Articular chondrocyte of knee joint (primary cell): ENCODE measurements around the gene BCDIN3D. TPM values are rescaled to one million over a fixed set of nuclear protein-coding genes. Genes with fewer than 3 reads are reported as not detected.

Experiments
- total RNA-seq: library from RNA; depleted of rRNA; stranded (reverse); fragments of >200 nt; gene quantifications from 2 replicates; pipeline ENCODE4 v1.2.3, GENCODE V29; 2012

BCDIN3D gene, protein sequence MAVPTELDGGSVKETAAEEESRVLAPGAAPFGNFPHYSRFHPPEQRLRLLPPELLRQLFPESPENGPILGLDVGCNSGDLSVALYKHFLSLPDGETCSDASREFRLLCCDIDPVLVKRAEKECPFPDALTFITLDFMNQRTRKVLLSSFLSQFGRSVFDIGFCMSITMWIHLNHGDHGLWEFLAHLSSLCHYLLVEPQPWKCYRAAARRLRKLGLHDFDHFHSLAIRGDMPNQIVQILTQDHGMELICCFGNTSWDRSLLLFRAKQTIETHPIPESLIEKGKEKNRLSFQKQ
- 5.0 and 5.1 TPM in 2 replicates for total RNA-seq

DNA sequence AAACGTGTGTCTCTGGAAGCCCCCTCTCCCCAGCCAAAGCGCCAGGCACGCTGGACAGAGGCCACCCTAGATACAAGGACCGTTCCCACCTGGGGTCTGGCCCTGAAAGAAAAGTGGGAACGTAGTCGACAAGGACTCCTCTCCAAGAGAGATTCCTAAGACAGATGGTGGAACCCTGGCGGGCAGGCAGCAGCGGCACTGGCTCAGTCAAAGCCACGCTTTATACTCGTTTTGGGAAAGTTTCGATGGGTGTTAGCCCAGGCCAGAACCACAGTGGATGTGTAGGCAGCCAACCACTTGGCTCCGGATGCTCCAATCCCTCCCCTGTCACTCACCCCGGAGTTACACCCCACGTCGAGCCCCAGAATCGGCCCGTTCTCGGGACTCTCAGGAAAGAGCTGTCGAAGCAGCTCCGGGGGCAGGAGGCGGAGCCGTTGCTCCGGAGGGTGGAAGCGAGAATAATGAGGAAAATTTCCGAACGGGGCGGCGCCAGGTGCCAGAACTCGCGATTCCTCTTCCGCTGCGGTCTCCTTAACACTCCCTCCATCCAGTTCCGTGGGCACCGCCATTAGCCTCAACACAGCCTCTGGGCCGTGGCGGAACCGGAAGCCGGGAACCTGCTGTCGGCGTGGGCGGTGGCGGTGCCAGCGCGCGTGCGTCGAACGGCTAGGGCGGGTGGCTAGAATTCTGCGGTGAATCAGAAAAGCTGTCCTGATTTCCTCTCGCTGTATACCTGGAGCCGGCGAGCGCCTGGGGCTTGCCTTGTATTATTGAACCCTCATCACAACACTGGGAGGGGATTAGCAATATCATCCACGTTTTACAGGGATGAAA, at the start of gene BCDIN3D:
Gene BCDIN3D, minus strand, starts transcription at position 588 of the 834 bp plus-strand sequence. Its CDS starts 19 bp downstream, at position 569.

DNA sequence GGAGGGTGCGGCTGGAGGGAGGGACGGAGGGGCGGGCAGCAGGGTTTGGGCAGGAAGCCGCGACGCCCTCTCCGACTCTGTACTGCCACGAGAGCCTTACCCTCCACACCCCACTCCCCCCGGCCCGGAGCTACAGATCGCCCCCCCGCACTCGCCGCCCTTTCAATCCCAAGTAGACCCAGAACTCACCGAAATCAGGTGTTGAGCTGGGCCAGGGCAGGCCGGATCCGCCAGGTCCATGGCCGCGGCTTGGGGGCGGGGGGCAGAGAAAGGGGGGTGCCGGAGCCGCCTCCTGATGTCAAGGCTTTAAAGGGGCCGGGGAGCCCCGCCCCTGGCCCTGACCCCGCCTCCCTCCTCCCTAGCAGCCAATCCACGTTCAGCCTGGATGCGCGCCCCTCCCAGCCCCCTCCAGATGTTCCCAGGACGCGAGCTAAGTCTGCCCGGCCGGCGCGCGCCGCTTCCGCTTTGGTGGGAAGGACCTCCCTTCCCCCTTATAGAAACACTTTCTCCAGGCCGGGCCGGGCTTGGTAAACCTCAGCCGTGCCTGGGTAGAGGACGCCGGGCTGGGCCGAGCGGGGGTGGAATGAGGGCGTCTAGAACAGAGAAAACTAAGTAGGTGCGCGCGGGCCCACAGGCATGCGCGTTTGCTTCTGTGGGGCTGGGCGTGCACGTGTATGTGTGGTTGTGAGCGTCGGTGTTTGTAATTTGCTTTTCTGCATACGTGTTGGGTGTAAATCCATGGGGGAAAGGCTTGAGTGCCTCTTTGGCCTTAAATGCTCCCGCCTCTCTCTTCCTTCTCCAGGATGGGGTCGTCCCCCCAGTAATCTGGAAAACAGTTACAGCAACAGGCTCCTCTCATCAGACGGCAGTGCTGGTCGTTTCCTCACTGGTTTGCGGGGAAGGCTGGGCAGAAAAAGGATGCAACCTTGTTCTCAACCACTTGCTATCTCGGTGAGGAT, 14.5 kb downstream of the BCDIN3D start, which contains the start of gene NCKAP5L:
Gene NCKAP5L, minus strand, starts transcription at position 281 of the 959 bp plus-strand sequence. CDS start 24,369 bp downstream, outside the sequence.

Other genes starting within 250 kb of the BCDIN3D start
- gene FAM186B, start 237.5 kb downstream of the BCDIN3D start, total RNA-seq = 0.39 and 0.54 TPM in 2 replicates
- gene PRPF40B, start 219.5 kb downstream of the BCDIN3D start, total RNA-seq = 8.4 and 9.7 TPM in 2 replicates
- 18.6 and 20.9 TPM in 2 replicates for gene FMNL3, start 135.7 kb downstream of the BCDIN3D start, total RNA-seq
- 588 and 616 TPM in 2 replicates for gene TMBIM6, start 101.5 kb downstream of the BCDIN3D start, total RNA-seq
- gene NCKAP5L, start 14.7 kb downstream of the BCDIN3D start, total RNA-seq = 21.6 and 21.7 TPM in 2 replicates
- 3.0 and 5.2 TPM in 2 replicates for gene FAIM2, start 60.8 kb upstream of the BCDIN3D start, total RNA-seq
- gene AQP2, start 107.6 kb upstream of the BCDIN3D start, total RNA-seq = not detected in 2 replicates
- 0.13 TPM in 1 of 2 replicates, not detected in the other for gene AQP5, start 118.8 kb upstream of the BCDIN3D start, total RNA-seq
- not detected in 2 replicates for gene AQP6, start 129.8 kb upstream of the BCDIN3D start, total RNA-seq
- gene RACGAP1, start 182.4 kb upstream of the BCDIN3D start, total RNA-seq = 55.5 and 71.2 TPM in 2 replicates
- gene ASIC1, start 214.5 kb upstream of the BCDIN3D start, total RNA-seq = 3.6 and 3.7 TPM in 2 replicates
- gene SMARCD1, start 242.2 kb upstream of the BCDIN3D start, total RNA-seq = 47.7 and 48.5 TPM in 2 replicates